ENCODE results near the gene ZSCAN31. TPM values are rescaled to one million over a fixed set of nuclear protein-coding genes. Genes with fewer than 3 reads are reported as not detected.

Gene ZSCAN31
- total and polyA plus RNA-seq, 4 donors, result 4.4 to 10.9 (median 7.9) TPM

DNA sequence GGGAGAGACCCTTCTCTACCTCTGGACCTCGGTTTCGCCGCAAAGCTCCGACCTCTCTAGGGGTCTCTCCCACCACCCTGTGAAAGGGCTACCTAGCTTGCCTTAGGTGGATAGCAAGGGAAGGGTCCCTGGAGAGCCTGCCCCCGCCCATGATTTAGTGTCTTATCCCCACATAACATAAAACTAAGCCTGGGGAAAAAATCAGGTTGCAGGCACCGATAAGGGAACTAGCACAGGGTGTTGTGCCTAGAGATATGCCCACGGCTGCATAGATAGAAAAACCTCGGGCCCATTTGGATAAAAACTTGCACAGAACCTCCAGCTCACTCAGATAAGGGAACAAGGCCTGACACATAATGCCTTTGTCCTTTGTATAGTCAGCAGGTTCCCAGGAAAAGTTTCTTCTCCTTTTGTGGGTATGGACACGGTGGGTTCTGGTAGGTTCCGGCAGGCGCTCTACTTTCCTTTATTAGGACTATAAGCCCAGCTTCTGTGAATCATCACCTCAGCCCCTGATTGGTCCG lies 846 bp downstream of the ZSCAN31 start:
- Histone ChIP-seq H3K4me3 (ENCODE audit: low read length in 2 of 2) (peak overlapping the region in 1 of 2 donors; percentile 21), H3K27ac (ENCODE audit: low read depth in 1 of 2, low read length in 2 of 2) (peak overlapping the region; percentile 88 to 92), H3K27me3 (ENCODE audit: control insufficient read depth in 1 of 2, insufficient read depth in 2 of 2, low read length in 1 of 2) (no peaks in the 10 kb centered on the region), H3K36me3 (ENCODE audit: control insufficient read depth in 1 of 2, insufficient read depth in 2 of 2, low read length in 1 of 2) (no peaks in the 10 kb centered on the region), H3K4me1 (ENCODE audit: control insufficient read depth in 1 of 2, insufficient read depth in 2 of 2, low read length in 2 of 2) (no peaks in the 10 kb centered on the region), H3K9me3 (ENCODE audit: control insufficient read depth, low read length) (no peaks in the 10 kb centered on the region)
- DNase-seq (no peak), ATAC-seq (ENCODE audit: low FRiP score) (no peak)
- intact Hi-C loops (cut with DNase I), result loop anchor here (5.0 kb wide), 3 partner anchors 68 to 1203 kb away; partner anchors contain the start of gene ZSCAN26 (in 1 of the 2)
- 34% methylated on average over 12 of the region's 12 CpGs for WGBS, 2 donors

- DNase-seq (no peak), ATAC-seq (ENCODE audit: low FRiP score) (no peak)
- intact Hi-C loops (cut with DNase I), result loop anchor here (5.0 kb wide), 3 partner anchors 67 to 1202 kb away; partner anchors contain the start of gene ZSCAN26 (in 1 of the 2)
- no peaks in the 10 kb centered on the region for H3K9me3 ChIP-seq (ENCODE audit: control insufficient read depth, low read length)
- no peaks in the 10 kb centered on the region for H3K27me3 ChIP-seq (ENCODE audit: control insufficient read depth in 1 of 2, insufficient read depth in 2 of 2, low read length in 1 of 2)
- H3K4me3 ChIP-seq (ENCODE audit: low read length in 2 of 2), result no peak overlapping the region
- WGBS, 2 donors, result 84 to 92% methylated on average over 7 of the region's 7 CpGs
- no peaks in the 10 kb centered on the region for H3K36me3 ChIP-seq (ENCODE audit: control insufficient read depth in 1 of 2, insufficient read depth in 2 of 2, low read length in 1 of 2)
- no peaks in the 10 kb centered on the region for H3K4me1 ChIP-seq (ENCODE audit: control insufficient read depth in 1 of 2, insufficient read depth in 2 of 2, low read length in 2 of 2)
- H3K27ac ChIP-seq (ENCODE audit: low read depth in 1 of 2, low read length in 2 of 2), result peak overlapping the region; percentile 88 to 92
Observed at GRCh38 chr6:28334286-28335039, 1.5 kb downstream of the ZSCAN31 start.

DNA sequence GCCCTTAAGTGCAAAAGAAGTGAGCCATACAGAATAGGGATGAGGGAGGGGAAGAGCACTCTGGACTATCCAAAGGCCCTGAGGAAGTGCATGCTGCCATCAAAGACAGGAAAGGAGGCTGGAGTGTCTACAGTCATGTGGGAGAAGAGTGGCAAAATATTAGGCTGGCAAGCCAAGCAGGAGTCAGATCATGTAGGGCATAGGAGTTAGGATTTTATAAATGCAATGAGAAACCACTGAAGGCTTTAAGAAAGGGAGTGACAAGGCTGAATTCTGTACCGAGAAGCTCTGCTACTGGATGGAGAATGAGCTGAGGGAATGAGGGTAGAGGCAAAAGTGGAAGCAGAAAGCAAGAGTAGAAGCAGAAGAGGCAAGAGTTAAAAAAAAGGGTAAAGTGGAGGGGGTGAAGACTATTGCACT lies 2.3 kb downstream of the ZSCAN31 start:
- Histone ChIP-seq H3K9me3 (ENCODE audit: control insufficient read depth, low read length) (peaks cover 1% of the 10 kb centered on the region), H3K27ac (ENCODE audit: low read depth in 1 of 2, low read length in 2 of 2) (no peak overlapping the region), H3K36me3 (ENCODE audit: control insufficient read depth in 1 of 2, insufficient read depth in 2 of 2, low read length in 1 of 2) (no peaks in the 10 kb centered on the region), H3K4me1 (ENCODE audit: control insufficient read depth in 1 of 2, insufficient read depth in 2 of 2, low read length in 2 of 2) (no peaks in the 10 kb centered on the region), H3K4me3 (ENCODE audit: low read length in 2 of 2) (no peak overlapping the region), H3K27me3 (ENCODE audit: control insufficient read depth in 1 of 2, insufficient read depth in 2 of 2, low read length in 1 of 2) (no peaks in the 10 kb centered on the region)
- no peak for ATAC-seq (ENCODE audit: low FRiP score)
- WGBS, 2 donors, result 65 to 73% methylated on average over 1 of the region's 1 CpG
- no peak for DNase-seq
- intact Hi-C loops (cut with DNase I), result no loop called here

GRCh38 chr6:28333047-28333446 lies 2.9 kb downstream of the ZSCAN31 start:
- Histone ChIP-seq H3K4me1 (ENCODE audit: control insufficient read depth in 1 of 2, insufficient read depth in 2 of 2, low read length in 2 of 2) (no peaks in the 10 kb centered on the region), H3K27me3 (ENCODE audit: control insufficient read depth in 1 of 2, insufficient read depth in 2 of 2, low read length in 1 of 2) (no peaks in the 10 kb centered on the region), H3K4me3 (ENCODE audit: low read length in 2 of 2) (no peak overlapping the region), H3K36me3 (ENCODE audit: control insufficient read depth in 1 of 2, insufficient read depth in 2 of 2, low read length in 1 of 2) (no peaks in the 10 kb centered on the region), H3K9me3 (ENCODE audit: control insufficient read depth, low read length) (peaks cover 1% of the 10 kb centered on the region), H3K27ac (ENCODE audit: low read depth in 1 of 2, low read length in 2 of 2) (no peak overlapping the region)
- DNase-seq (no peak), ATAC-seq (ENCODE audit: low FRiP score) (no peak)
- intact Hi-C loops (cut with DNase I), result no loop called here
- WGBS, 2 donors, result 97 to 100% methylated on average over 2 of the region's 2 CpGs

DNA sequence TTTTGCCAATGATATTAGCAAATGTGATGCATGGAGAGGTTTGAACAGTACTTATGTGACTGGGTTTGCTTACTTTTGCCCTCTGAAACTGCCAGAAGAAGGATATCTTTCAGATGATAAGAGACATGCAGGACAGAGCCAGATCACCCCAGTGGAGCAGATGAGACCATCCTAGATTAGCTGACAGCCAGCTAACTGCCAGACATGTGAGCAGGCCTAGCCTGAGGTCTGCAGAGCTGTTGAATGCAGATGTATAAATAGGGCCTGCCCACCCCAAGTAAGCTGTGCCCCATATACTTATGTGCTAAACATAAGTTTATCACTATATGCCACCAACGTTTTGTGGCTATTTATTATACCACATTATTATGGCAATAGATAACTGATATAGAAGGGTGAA lies 5.9 kb downstream of the ZSCAN31 start:
- ATAC-seq (ENCODE audit: low FRiP score), result no peak

GRCh38 chr6:28326371-28326948 lies 9.5 kb downstream of the ZSCAN31 start:
- Histone ChIP-seq H3K27me3 (ENCODE audit: control insufficient read depth in 1 of 2, insufficient read depth in 2 of 2, low read length in 1 of 2) (no peaks in the 10 kb centered on the region), H3K9me3 (ENCODE audit: control insufficient read depth, low read length) (peaks cover 15% of the 10 kb centered on the region), H3K4me1 (ENCODE audit: control insufficient read depth in 1 of 2, insufficient read depth in 2 of 2, low read length in 2 of 2) (no peaks in the 10 kb centered on the region), H3K36me3 (ENCODE audit: control insufficient read depth in 1 of 2, insufficient read depth in 2 of 2, low read length in 1 of 2) (peaks cover 13 to 23% of the 10 kb centered on the region in 2 donors), H3K4me3 (ENCODE audit: low read length in 2 of 2) (no peak overlapping the region), H3K27ac (ENCODE audit: low read depth in 1 of 2, low read length in 2 of 2) (no peak overlapping the region)
- intact Hi-C loops (cut with DNase I), result loop anchor here in 1 of 2 donors (5.0 kb wide), 1 partner anchor 44 kb away; the partner anchor contains the start of gene PGBD1
- WGBS, 2 donors, result 97% methylated on average over 7 of the region's 7 CpGs
- DNase-seq (no peak), ATAC-seq (ENCODE audit: low FRiP score) (no peak)

More for the DNA sequence above, 5.9 kb downstream of the ZSCAN31 start:
- Histone ChIP-seq H3K27me3 (ENCODE audit: control insufficient read depth in 1 of 2, insufficient read depth in 2 of 2, low read length in 1 of 2) (no peaks in the 10 kb centered on the region), H3K27ac (ENCODE audit: low read depth in 1 of 2, low read length in 2 of 2) (no peak overlapping the region), H3K4me3 (ENCODE audit: low read length in 2 of 2) (no peak overlapping the region), H3K9me3 (ENCODE audit: control insufficient read depth, low read length) (peaks cover 9% of the 10 kb centered on the region), H3K4me1 (ENCODE audit: control insufficient read depth in 1 of 2, insufficient read depth in 2 of 2, low read length in 2 of 2) (no peaks in the 10 kb centered on the region), H3K36me3 (ENCODE audit: control insufficient read depth in 1 of 2, insufficient read depth in 2 of 2, low read length in 1 of 2) (peaks cover 11 to 17% of the 10 kb centered on the region in 2 donors)
- no peak for DNase-seq
- intact Hi-C loops (cut with DNase I), result no loop called here
- 64 to 69% methylated on average over 1 of the region's 1 CpG for WGBS, 2 donors

GRCh38 chr6:28323813-28324424 lies 12.0 kb downstream of the ZSCAN31 start:
- intact Hi-C loops (cut with DNase I), result no loop called here

GRCh38 chr6:28322661-28323060 lies 13.3 kb downstream of the ZSCAN31 start:
- ATAC-seq (ENCODE audit: low FRiP score), result no peak
- no peak overlapping the region for H3K4me3 ChIP-seq (ENCODE audit: low read length in 2 of 2)
- H3K27me3 ChIP-seq (ENCODE audit: control insufficient read depth in 1 of 2, insufficient read depth in 2 of 2, low read length in 1 of 2), result no peaks in the 10 kb centered on the region
- no peak overlapping the region for H3K27ac ChIP-seq (ENCODE audit: low read depth in 1 of 2, low read length in 2 of 2)
- H3K4me1 ChIP-seq (ENCODE audit: control insufficient read depth in 1 of 2, insufficient read depth in 2 of 2, low read length in 2 of 2), result no peaks in the 10 kb centered on the region
- H3K36me3 ChIP-seq (ENCODE audit: control insufficient read depth in 1 of 2, insufficient read depth in 2 of 2, low read length in 1 of 2), result peaks cover 13 to 23% of the 10 kb centered on the region in 2 donors
- peaks cover 17% of the 10 kb centered on the region for H3K9me3 ChIP-seq (ENCODE audit: control insufficient read depth, low read length)
- intact Hi-C loops (cut with DNase I), result no loop called here
- WGBS, 2 donors, result 92 to 94% methylated on average over 3 of the region's 3 CpGs
- DNase-seq, result no peak

More at GRCh38 chr6:28323813-28324424, 12.0 kb downstream of the ZSCAN31 start:
- ATAC-seq (ENCODE audit: low FRiP score) (no peak), DNase-seq (no peak)
- H3K27ac ChIP-seq (ENCODE audit: low read depth in 1 of 2, low read length in 2 of 2), result no peak overlapping the region
- no peaks in the 10 kb centered on the region for H3K4me1 ChIP-seq (ENCODE audit: control insufficient read depth in 1 of 2, insufficient read depth in 2 of 2, low read length in 2 of 2)
- H3K27me3 ChIP-seq (ENCODE audit: control insufficient read depth in 1 of 2, insufficient read depth in 2 of 2, low read length in 1 of 2), result no peaks in the 10 kb centered on the region
- WGBS, 2 donors, result 94 to 99% methylated on average over 1 of the region's 1 CpG
- peaks cover 13 to 23% of the 10 kb centered on the region in 2 donors for H3K36me3 ChIP-seq (ENCODE audit: control insufficient read depth in 1 of 2, insufficient read depth in 2 of 2, low read length in 1 of 2)
- H3K9me3 ChIP-seq (ENCODE audit: control insufficient read depth, low read length), result peaks cover 18% of the 10 kb centered on the region
- no peak overlapping the region for H3K4me3 ChIP-seq (ENCODE audit: low read length in 2 of 2)

Data from aorta (tissue), 5 donors.